ENCODE results near the gene MAGEB4.

GRCh38 chrX:30220661-30221060, 21.1 kb upstream of the MAGEB4 start:
- no peak for TF ChIP-seq MAX (IDR thresholded peaks at IDR 0.05)
- TF ChIP-seq CTCF (IDR thresholded peaks at IDR 0.05; ENCODE audit: low read depth, low read length, missing input control), result no peak
- TF ChIP-seq, protein P1, sequence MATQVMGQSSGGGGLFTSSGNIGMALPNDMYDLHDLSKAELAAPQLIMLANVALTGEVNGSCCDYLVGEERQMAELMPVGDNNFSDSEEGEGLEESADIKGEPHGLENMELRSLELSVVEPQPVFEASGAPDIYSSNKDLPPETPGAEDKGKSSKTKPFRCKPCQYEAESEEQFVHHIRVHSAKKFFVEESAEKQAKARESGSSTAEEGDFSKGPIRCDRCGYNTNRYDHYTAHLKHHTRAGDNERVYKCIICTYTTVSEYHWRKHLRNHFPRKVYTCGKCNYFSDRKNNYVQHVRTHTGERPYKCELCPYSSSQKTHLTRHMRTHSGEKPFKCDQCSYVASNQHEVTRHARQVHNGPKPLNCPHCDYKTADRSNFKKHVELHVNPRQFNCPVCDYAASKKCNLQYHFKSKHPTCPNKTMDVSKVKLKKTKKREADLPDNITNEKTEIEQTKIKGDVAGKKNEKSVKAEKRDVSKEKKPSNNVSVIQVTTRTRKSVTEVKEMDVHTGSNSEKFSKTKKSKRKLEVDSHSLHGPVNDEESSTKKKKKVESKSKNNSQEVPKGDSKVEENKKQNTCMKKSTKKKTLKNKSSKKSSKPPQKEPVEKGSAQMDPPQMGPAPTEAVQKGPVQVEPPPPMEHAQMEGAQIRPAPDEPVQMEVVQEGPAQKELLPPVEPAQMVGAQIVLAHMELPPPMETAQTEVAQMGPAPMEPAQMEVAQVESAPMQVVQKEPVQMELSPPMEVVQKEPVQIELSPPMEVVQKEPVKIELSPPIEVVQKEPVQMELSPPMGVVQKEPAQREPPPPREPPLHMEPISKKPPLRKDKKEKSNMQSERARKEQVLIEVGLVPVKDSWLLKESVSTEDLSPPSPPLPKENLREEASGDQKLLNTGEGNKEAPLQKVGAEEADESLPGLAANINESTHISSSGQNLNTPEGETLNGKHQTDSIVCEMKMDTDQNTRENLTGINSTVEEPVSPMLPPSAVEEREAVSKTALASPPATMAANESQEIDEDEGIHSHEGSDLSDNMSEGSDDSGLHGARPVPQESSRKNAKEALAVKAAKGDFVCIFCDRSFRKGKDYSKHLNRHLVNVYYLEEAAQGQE (IDR thresholded peaks at IDR 0.05), result no peak
- no peak for TF ChIP-seq TAF1 (conservative IDR thresholded peaks at IDR 0.05)
- no peak for TF ChIP-seq SP1 (IDR thresholded peaks at IDR 0.05)
- TF ChIP-seq JUND (IDR thresholded peaks at IDR 0.05), result no peak
- TF ChIP-seq GABPA (IDR thresholded peaks at IDR 0.05 in 1 of 2, conservative IDR thresholded peaks at IDR 0.05 in 1 of 2), result no peak
- no peak for TF ChIP-seq ATF3 (IDR thresholded peaks at IDR 0.05)
- TF ChIP-seq, protein P2, sequence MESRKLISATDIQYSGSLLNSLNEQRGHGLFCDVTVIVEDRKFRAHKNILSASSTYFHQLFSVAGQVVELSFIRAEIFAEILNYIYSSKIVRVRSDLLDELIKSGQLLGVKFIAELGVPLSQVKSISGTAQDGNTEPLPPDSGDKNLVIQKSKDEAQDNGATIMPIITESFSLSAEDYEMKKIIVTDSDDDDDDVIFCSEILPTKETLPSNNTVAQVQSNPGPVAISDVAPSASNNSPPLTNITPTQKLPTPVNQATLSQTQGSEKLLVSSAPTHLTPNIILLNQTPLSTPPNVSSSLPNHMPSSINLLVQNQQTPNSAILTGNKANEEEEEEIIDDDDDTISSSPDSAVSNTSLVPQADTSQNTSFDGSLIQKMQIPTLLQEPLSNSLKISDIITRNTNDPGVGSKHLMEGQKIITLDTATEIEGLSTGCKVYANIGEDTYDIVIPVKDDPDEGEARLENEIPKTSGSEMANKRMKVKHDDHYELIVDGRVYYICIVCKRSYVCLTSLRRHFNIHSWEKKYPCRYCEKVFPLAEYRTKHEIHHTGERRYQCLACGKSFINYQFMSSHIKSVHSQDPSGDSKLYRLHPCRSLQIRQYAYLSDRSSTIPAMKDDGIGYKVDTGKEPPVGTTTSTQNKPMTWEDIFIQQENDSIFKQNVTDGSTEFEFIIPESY (IDR thresholded peaks at IDR 0.05), result no peak
- TF ChIP-seq YY1 (IDR thresholded peaks at IDR 0.05), result no peak
- no peak for TF ChIP-seq FOXA2 (IDR thresholded peaks at IDR 0.05)
- TF ChIP-seq RAD21 (IDR thresholded peaks at IDR 0.05), result no peak
- no peak for TF ChIP-seq RXRA (IDR thresholded peaks at IDR 0.05)

Data from liver (tissue), 3 donors.